ENCODE measurements around the gene ABLIM2. TPM values are rescaled to one million over a fixed set of nuclear protein-coding genes. Genes with fewer than 3 reads are reported as not detected.

The ABLIM2 gene
- total and polyA plus RNA-seq, 2 experiments from 2014 or later: 1.5 to 4.3 TPM

DNA sequence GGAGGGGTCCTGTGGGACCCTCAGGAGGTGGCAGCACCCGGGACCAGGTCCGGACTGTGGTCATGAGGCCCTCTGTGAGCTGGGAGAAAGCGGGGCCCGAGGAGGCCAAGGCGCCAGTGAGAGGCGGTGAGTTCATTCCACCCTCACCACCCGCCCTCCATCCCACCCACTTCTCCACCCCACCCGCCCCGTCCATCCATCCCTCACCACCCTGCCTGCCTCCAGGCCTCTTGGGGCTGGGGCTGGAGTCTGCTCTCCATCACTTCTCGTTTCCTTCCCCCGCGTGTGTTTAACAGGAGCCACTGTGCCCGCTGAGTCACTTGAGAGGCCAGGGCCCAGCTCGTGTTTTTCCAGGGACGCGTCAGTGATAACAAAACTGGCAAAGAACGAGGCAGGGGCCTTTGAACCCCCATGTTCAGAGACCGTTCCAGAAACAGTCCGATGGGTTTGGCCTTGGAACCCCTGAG is 46.7 kb upstream of the ABLIM2 start (continued):
- TF ChIP-seq, protein P1, sequence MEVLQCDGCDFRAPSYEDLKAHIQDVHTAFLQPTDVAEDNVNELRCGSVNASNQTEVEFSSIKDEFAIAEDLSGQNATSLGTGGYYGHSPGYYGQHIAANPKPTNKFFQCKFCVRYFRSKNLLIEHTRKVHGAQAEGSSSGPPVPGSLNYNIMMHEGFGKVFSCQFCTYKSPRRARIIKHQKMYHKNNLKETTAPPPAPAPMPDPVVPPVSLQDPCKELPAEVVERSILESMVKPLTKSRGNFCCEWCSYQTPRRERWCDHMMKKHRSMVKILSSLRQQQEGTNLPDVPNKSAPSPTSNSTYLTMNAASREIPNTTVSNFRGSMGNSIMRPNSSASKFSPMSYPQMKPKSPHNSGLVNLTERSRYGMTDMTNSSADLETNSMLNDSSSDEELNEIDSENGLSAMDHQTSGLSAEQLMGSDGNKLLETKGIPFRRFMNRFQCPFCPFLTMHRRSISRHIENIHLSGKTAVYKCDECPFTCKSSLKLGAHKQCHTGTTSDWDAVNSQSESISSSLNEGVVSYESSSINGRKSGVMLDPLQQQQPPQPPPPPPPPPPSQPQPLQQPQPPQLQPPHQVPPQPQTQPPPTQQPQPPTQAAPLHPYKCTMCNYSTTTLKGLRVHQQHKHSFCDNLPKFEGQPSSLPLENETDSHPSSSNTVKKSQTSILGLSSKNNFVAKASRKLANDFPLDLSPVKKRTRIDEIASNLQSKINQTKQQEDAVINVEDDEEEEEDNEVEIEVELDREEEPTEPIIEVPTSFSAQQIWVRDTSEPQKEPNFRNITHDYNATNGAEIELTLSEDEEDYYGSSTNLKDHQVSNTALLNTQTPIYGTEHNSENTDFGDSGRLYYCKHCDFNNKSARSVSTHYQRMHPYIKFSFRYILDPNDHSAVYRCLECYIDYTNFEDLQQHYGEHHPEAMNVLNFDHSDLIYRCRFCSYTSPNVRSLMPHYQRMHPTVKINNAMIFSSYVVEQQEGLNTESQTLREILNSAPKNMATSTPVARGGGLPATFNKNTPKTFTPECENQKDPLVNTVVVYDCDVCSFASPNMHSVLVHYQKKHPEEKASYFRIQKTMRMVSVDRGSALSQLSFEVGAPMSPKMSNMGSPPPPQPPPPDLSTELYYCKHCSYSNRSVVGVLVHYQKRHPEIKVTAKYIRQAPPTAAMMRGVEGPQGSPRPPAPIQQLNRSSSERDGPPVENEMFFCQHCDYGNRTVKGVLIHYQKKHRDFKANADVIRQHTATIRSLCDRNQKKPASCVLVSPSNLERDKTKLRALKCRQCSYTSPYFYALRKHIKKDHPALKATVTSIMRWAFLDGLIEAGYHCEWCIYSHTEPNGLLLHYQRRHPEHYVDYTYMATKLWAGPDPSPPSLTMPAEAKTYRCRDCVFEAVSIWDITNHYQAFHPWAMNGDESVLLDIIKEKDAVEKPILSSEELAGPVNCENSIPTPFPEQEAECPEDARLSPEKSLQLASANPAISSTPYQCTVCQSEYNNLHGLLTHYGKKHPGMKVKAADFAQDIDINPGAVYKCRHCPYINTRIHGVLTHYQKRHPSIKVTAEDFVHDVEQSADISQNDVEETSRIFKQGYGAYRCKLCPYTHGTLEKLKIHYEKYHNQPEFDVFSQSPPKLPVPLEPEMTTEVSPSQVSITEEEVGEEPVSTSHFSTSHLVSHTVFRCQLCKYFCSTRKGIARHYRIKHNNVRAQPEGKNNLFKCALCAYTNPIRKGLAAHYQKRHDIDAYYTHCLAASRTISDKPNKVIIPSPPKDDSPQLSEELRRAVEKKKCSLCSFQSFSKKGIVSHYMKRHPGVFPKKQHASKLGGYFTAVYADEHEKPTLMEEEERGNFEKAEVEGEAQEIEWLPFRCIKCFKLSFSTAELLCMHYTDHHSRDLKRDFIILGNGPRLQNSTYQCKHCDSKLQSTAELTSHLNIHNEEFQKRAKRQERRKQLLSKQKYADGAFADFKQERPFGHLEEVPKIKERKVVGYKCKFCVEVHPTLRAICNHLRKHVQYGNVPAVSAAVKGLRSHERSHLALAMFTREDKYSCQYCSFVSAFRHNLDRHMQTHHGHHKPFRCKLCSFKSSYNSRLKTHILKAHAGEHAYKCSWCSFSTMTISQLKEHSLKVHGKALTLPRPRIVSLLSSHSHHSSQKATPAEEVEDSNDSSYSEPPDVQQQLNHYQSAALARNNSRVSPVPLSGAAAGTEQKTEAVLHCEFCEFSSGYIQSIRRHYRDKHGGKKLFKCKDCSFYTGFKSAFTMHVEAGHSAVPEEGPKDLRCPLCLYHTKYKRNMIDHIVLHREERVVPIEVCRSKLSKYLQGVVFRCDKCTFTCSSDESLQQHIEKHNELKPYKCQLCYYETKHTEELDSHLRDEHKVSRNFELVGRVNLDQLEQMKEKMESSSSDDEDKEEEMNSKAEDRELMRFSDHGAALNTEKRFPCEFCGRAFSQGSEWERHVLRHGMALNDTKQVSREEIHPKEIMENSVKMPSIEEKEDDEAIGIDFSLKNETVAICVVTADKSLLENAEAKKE (CRISPR knock-in tag; IDR thresholded peaks at IDR 0.05): no peak
- TF ChIP-seq STAT1 (IDR thresholded peaks at IDR 0.05; ENCODE audit: unreplicated experiment) (no peak), EZH2phosphoT487 (IDR thresholded peaks at IDR 0.05; ENCODE audit: unreplicated experiment) (no peak), CREB1 (CRISPR knock-in tag; IDR thresholded peaks at IDR 0.05; ENCODE audit: low read depth) (no peak), NANOG (IDR thresholded peaks at IDR 0.05; ENCODE audit: borderline replicate concordance) (no peak), ZNF331 (CRISPR knock-in tag; IDR thresholded peaks at IDR 0.05; ENCODE audit: low read depth) (no peak), ZNF114 (CRISPR knock-in tag; IDR thresholded peaks at IDR 0.05) (no peak)
- TF ChIP-seq, protein P2, sequence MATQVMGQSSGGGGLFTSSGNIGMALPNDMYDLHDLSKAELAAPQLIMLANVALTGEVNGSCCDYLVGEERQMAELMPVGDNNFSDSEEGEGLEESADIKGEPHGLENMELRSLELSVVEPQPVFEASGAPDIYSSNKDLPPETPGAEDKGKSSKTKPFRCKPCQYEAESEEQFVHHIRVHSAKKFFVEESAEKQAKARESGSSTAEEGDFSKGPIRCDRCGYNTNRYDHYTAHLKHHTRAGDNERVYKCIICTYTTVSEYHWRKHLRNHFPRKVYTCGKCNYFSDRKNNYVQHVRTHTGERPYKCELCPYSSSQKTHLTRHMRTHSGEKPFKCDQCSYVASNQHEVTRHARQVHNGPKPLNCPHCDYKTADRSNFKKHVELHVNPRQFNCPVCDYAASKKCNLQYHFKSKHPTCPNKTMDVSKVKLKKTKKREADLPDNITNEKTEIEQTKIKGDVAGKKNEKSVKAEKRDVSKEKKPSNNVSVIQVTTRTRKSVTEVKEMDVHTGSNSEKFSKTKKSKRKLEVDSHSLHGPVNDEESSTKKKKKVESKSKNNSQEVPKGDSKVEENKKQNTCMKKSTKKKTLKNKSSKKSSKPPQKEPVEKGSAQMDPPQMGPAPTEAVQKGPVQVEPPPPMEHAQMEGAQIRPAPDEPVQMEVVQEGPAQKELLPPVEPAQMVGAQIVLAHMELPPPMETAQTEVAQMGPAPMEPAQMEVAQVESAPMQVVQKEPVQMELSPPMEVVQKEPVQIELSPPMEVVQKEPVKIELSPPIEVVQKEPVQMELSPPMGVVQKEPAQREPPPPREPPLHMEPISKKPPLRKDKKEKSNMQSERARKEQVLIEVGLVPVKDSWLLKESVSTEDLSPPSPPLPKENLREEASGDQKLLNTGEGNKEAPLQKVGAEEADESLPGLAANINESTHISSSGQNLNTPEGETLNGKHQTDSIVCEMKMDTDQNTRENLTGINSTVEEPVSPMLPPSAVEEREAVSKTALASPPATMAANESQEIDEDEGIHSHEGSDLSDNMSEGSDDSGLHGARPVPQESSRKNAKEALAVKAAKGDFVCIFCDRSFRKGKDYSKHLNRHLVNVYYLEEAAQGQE (IDR thresholded peaks at IDR 0.05; ENCODE audit: unreplicated experiment): no peak
- TF ChIP-seq, protein P3, sequence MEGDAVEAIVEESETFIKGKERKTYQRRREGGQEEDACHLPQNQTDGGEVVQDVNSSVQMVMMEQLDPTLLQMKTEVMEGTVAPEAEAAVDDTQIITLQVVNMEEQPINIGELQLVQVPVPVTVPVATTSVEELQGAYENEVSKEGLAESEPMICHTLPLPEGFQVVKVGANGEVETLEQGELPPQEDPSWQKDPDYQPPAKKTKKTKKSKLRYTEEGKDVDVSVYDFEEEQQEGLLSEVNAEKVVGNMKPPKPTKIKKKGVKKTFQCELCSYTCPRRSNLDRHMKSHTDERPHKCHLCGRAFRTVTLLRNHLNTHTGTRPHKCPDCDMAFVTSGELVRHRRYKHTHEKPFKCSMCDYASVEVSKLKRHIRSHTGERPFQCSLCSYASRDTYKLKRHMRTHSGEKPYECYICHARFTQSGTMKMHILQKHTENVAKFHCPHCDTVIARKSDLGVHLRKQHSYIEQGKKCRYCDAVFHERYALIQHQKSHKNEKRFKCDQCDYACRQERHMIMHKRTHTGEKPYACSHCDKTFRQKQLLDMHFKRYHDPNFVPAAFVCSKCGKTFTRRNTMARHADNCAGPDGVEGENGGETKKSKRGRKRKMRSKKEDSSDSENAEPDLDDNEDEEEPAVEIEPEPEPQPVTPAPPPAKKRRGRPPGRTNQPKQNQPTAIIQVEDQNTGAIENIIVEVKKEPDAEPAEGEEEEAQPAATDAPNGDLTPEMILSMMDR (conservative IDR thresholded peaks at IDR 0.05; ENCODE audit: low read depth in 2 of 2): no peak
- TF ChIP-seq, protein P4, sequence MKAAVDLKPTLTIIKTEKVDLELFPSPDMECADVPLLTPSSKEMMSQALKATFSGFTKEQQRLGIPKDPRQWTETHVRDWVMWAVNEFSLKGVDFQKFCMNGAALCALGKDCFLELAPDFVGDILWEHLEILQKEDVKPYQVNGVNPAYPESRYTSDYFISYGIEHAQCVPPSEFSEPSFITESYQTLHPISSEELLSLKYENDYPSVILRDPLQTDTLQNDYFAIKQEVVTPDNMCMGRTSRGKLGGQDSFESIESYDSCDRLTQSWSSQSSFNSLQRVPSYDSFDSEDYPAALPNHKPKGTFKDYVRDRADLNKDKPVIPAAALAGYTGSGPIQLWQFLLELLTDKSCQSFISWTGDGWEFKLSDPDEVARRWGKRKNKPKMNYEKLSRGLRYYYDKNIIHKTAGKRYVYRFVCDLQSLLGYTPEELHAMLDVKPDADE (IDR thresholded peaks at IDR 0.05): no peak
